ENCODE data around the gene DNER.

DNER gene

GRCh38 chr2:229431327-229431954, 282.9 kb downstream of the DNER start:
- DNase-seq: no peak

GRCh38 chr2:229429589-229429988, 284.8 kb downstream of the DNER start:
- no peak for DNase-seq

DNA sequence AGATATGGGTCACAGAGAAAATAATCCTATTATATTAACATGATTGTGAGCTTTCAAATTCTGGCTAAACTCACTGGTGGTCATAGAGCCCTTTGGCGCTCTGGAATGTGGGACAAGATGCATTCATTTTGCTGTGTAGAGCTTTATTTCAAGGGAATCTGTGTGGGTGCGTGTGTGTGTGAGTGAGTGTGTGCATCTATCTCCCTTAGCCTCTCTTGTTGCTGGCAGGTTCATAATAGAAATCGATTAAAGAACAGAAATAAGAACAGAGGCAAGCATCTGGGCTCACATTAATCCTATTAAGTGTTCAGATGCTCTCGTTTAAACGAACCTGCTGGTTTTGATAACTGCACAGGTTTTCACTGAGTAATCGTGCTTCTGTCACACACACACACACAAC, 287.9 kb downstream of the DNER start:
- no peak for DNase-seq

GRCh38 chr2:229425598-229425997, 288.8 kb downstream of the DNER start:
- DNase-seq: no peak

DNA sequence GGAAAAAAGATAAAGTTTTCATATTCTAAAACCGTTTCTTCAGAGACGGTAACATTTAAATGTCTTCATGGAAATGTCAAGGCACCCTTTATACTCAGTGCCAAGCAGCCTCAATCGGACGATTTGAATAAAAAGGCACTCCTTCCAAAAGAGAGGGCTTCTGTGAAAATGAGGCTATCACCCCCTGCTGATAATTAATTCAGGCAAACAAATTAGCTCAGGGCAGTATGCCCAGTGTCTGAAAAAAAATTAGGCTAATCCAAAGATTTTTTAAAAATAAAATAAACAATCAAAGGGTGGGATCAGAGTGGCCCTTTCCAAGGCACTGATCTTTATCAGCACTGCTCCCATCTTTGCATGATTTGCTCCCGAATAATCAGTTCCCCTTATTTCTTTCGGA, 292.3 kb downstream of the DNER start:
- no peak for DNase-seq

- no peak for DNase-seq
Observed at GRCh38 chr2:229419158-229419557, 295.2 kb downstream of the DNER start.

- no peak for DNase-seq
Observed at GRCh38 chr2:229417916-229418315, 296.4 kb downstream of the DNER start.

DNA sequence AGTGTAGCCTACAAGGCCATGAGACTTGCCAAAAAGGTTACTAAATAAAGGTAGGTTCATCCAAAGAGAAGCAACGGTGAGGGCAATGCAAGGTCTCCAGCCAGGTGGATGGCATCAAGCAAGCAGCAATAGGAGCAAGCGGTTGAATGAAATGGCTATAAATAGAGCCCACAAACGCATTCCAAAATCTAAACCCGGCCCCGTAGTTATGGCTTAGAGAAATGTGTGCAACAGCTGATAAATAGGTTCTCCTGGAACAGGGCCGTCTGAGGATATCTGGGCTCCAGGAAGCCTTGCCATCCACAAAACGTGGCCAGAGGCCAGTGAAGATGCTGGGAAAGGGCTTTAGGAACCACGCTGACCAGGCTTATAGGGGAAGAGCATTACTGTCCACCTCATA, 297.2 kb downstream of the DNER start:
- DNase-seq: no peak

GRCh38 chr2:229416116-229416694, 298.1 kb downstream of the DNER start:
- DNase-seq: peak; percentile 52

DNA sequence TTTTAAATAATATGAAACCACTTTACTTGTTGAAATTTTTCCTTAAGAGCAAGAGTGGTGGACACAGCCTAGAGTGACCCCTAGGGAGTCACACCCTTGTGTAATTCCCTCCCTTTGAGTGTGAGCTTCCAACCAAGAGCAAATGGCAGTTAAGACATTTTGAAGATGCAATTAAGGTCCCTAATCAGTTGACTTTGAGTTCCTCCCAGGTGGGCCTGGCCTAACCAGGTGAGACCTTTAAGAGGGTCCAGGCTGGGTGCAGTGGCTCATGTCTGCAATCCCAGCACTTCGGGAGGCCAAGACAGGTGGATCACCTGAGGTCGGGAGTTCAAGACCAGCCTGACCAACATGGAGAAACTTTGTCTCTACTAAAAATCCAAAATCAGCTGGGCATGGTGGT, 299.7 kb downstream of the DNER start:
- DNase-seq: no peak

DNA sequence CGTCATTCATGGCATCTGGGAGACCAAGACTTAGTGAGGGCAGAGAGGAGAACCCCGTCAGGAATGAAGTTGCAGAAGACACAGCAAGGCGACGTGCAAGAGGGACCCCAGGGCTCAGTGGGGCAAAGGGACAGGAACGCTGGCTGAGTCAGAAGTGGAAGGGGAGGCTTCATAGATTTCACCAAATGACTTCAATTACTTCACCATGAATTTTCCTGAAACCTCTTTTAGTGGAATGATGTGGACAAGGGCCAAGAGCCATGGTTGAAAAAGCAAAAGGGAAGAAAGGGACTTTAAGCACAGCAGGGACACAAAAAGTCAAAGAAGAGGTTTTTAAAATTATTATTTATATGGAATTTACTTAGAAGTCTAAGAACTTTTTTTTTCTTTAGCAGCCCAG, 301.7 kb downstream of the DNER start:
- no peak for DNase-seq

GRCh38 chr2:229410946-229411345, 303.4 kb downstream of the DNER start:
- DNase-seq: no peak

- no peak for DNase-seq
Observed at GRCh38 chr2:229410264-229410663, 304.1 kb downstream of the DNER start.

DNA sequence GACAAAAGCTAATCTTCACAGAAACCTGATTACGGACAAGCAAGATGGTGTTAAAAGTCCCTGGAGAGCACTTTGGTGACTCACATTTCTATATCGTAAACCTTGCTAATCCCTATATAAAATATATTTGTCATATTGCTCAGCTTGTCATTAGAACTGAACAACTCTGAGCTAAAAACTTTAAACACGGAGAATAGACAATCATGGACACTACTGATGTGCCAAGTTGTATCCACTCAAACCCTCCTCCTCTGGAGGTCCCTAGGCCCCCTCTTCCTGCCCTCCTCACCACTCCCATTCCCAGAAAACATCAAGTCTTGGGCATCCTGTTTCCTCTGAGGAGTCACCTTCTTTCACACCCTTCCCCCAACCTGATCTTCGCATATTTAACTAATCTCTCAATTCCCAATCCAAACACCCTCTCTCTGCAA, 304.6 kb downstream of the DNER start:
- DNase-seq: no peak

GRCh38 chr2:229408962-229409361, 305.4 kb downstream of the DNER start:
- DNase-seq: no peak

DNA sequence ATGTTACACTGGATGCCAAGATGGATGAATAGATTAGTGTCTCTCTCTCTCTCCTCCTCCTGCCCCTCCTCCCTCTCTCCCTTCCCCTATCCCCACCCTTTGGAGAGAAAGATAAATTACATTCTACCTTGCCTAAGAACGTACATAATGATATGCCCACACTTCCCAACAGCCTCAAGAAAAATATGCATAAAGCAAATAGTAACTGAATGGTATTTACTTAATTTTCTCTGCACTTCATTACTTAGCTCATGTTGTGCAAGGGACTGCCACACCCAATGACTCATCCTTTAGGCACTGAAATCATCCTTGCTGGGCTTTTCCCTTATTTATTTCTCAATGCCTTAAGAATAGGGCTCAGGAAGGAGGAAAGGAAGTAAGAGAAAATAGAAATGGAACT, 306.0 kb downstream of the DNER start:
- DNase-seq: peak; percentile 56

DNA sequence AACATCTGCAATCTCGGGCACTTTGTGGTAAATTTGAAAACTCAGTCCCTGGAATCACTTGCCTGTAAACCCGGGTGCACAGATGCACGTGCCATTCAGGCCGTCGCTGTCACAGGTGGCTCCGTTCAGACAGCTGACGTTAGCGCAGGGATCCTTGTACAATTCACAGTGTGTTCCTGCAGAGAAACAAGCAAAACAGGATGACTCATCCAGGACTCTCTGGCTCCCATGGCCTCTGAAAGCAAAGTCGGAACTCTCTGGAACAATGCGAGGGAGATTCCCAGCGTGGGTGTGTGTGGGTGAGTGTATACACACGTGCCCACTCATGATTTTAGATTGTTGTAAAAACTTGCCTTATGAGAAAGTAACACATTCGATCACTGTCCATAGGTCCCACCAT, 307.2 kb downstream of the DNER start:
- DNase-seq: no peak

DNA sequence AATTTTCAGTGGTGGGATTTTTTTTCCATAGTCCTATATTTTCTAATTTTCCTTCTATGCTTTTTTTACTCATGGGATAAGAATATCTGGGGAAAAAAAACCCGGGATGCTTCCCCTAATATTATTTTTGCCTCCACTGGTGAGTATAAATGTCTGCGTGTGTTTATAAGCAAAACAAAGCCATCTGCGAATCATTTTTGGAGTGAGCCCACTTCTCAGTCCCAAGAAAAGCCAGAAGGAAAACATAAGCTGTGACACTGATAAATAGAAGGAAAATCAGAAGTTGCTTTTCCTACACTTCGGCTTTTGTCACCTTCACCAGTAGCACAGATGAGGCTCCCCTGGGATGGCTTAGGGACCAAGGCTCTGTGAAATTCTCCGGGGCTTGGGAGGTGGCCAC, 308.6 kb downstream of the DNER start:
- DNase-seq: no peak

GRCh38 chr2:229403296-229403695, 311.1 kb downstream of the DNER start:
- DNase-seq: no peak

- DNase-seq: no peak
Observed at GRCh38 chr2:229401171-229401865, 313.0 kb downstream of the DNER start.

- DNase-seq: no peak
Observed at GRCh38 chr2:229393926-229394325, 320.4 kb downstream of the DNER start.

- DNase-seq: no peak
Observed at GRCh38 chr2:229392196-229392595, 322.2 kb downstream of the DNER start.

- DNase-seq: no peak
Observed at GRCh38 chr2:229388731-229389130, 325.6 kb downstream of the DNER start.

- no peak for DNase-seq
Observed at GRCh38 chr2:229387866-229388265, 326.5 kb downstream of the DNER start.
